ENCODE data around the gene GSC. TPM values are rescaled to one million over a fixed set of nuclear protein-coding genes. Genes with fewer than 3 reads are reported as not detected.

The GSC gene
- total and polyA plus RNA-seq, 2 of the 4 experiments (the other 2 are of a cell fraction) = not detected

DNA sequence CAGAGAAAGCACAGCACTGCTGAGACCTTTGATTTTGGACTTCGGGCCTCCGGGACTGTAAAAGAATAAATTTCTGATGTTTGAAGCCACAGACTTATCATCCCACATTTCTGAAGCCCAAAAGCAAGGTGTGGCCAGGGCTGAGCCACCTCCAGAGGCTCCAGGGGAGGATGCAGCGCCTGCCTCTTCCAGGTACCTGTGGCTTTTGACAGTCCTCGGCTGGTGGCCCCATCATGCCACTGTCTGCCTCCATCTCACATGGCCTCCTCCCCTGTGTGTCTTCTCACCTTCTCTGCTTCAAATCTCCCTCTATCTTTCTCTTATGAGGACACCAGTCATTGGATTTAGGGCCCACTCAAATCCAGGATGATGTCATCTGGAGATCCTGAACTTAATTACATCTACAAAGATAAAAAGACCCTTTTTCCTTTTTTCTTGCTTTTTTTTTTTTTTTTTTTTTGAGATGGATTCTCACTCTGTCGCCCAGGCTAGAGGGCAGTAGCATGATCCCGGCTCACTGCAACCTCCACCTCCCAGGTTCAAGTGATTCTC is 15.4 kb downstream of the GSC start:
- Histone ChIP-seq H3K9me1 (ENCODE audit: insufficient read depth, low read length) (no peaks in the 10 kb centered on the region), H3K14ac (replicated peaks; ENCODE audit: low read depth, low read length) (no peak overlapping the region), H2BK120ac (ENCODE audit: low read depth, low read length) (no peak overlapping the region), H2BK15ac (ENCODE audit: low read depth, low read length) (no peak overlapping the region), H3K18ac (ENCODE audit: low read depth, low read length) (no peak overlapping the region), H3K79me1 (ENCODE audit: low read depth in 1 of 2, low read length in 2 of 2) (no peaks in the 10 kb centered on the region), H3K4ac (ENCODE audit: low read depth, low read length) (no peak overlapping the region), H3K4me3 (ENCODE audit: insufficient read depth, low read depth, low read length) (no peak overlapping the region), H3K27ac (ENCODE audit: insufficient read depth, low read length) (no peak overlapping the region), H4K91ac (ENCODE audit: insufficient read depth, low read depth, low read length) (no peak overlapping the region), H3K9me3 (ENCODE audit: control insufficient read depth, insufficient read depth, low read length) (no peaks in the 10 kb centered on the region), H2AFZ (replicated peaks; ENCODE audit: low read length, poor library complexity) (no peak overlapping the region), H3K23ac (ENCODE audit: low read depth, low read length) (no peak overlapping the region), H3K4me2 (ENCODE audit: low read depth, low read length) (no peak overlapping the region), H2AK5ac (ENCODE audit: low read depth, low read length) (no peak overlapping the region), H3K9ac (ENCODE audit: low read depth, low read length) (no peak overlapping the region), H3K27me3 (ENCODE audit: control insufficient read depth, insufficient read depth, low read length) (peaks cover 3% of the 10 kb centered on the region; the same call in 1 of the 2 replicates), H4K5ac (ENCODE audit: low read depth, low read length) (no peak overlapping the region), H2BK5ac (ENCODE audit: low read depth, low read length, poor library complexity, severe bottlenecking) (no peak overlapping the region), H3K4me1 (ENCODE audit: control insufficient read depth, insufficient read depth, low read length) (no peaks in the 10 kb centered on the region), H2BK20ac (ENCODE audit: low read depth, low read length) (no peak overlapping the region), H4K8ac (ENCODE audit: low read depth in 2 of 2, low read length in 2 of 2) (no peak overlapping the region), H3K36me3 (ENCODE audit: control insufficient read depth, insufficient read depth, low read length) (no peaks in the 10 kb centered on the region), H3K56ac (ENCODE audit: extremely low read depth, insufficient read depth, low read length) (no peak overlapping the region), H2AK9ac (replicated peaks; ENCODE audit: low read depth, low read length, poor library complexity) (no peak overlapping the region), H4K20me1 (ENCODE audit: insufficient read depth, low read length) (no peaks in the 10 kb centered on the region)
- ChIA-PET POLR2A (ENCODE audit: unreplicated experiment) (no interaction called here), CTCF (no interaction called here)
- intact Hi-C loops (cut with micrococcal nuclease) (no loop called here), dilution Hi-C loops (cut with HindIII; ENCODE audit: low sequenced_read_pairs, unreplicated experiment) (no loop called here), in situ Hi-C loops (cut with MboI; ENCODE audit: low sequenced_read_pairs) (no loop called here)
- no TSS peak for BruUV-seq (replicated peaks)
- no CpG with 5 or more reads among the region's 6 CpGs for WGBS, 2 experiments (ENCODE audit: extremely low coverage in 2 of 2, insufficient read length in 1 of 2)
- DNase-seq (no peak), ATAC-seq (ENCODE audit: low read depth) (no peak)
- TF ChIP-seq RCOR1 (IDR thresholded peaks at IDR 0.05; ENCODE audit: insufficient replicate concordance, low read length) = no peak
- no peak for TF ChIP-seq CTCF (conservative IDR thresholded peaks at IDR 0.05; ENCODE audit: low read depth, low read length)
- TF ChIP-seq RFX5 (IDR thresholded peaks at IDR 0.05; ENCODE audit: low read depth, low read length) = no peak
- no peak for TF ChIP-seq MAZ (IDR thresholded peaks at IDR 0.05; ENCODE audit: borderline replicate concordance, low read depth, low read length)
- TF ChIP-seq ELK1 (IDR thresholded peaks at IDR 0.05; ENCODE audit: borderline replicate concordance, low read depth, low read length) = no peak
- TF ChIP-seq CEBPB (IDR thresholded peaks at IDR 0.05; ENCODE audit: low read depth, low read length) = no peak
- TF ChIP-seq NFE2L2 (IDR thresholded peaks at IDR 0.05; ENCODE audit: low read depth, low read length) = no peak
- no peak for TF ChIP-seq POLR2A (IDR thresholded peaks at IDR 0.05; ENCODE audit: low read depth, low read length)
- TF ChIP-seq BHLHE40 (IDR thresholded peaks at IDR 0.05; ENCODE audit: low read depth, low read length) = no peak
- TF ChIP-seq MXI1 (IDR thresholded peaks at IDR 0.05; ENCODE audit: borderline replicate concordance, low read depth, low read length) = no peak
- no peak for TF ChIP-seq USF2 (IDR thresholded peaks at IDR 0.05; ENCODE audit: low read depth, low read length)
- TF ChIP-seq RAD21 (IDR thresholded peaks at IDR 0.05; ENCODE audit: low read length) = no peak
- TF ChIP-seq SMC3 (IDR thresholded peaks at IDR 0.05; ENCODE audit: low read depth, low read length) = no peak
- no peak for TF ChIP-seq CHD1 (IDR thresholded peaks at IDR 0.05; ENCODE audit: low read depth, low read length)
- no peak for TF ChIP-seq FOS (IDR thresholded peaks at IDR 0.05; ENCODE audit: low read depth, low read length)
- no peak for TF ChIP-seq MAFK (IDR thresholded peaks at IDR 0.05; ENCODE audit: low read depth, low read length)

Data from IMR-90 (cell line).